A673 (cell line): ENCODE results near the gene SARNP.

Experiments used
- CTCF ChIP-seq: fragments of 300-800, 200-600 bp; sonication (generic); conservative IDR thresholded peaks from 2 replicates; pipeline ENCODE4 v1.5.1; 2017; ENCODE audit warnings: low read depth, mild to moderate bottlenecking, antibody characterized with exemption, low read length, moderate library complexity, mixed read lengths
- EZH2 ChIP-seq: fragments of 200-600 bp; sonication (generic); IDR thresholded peaks from 2 replicates; pipeline ENCODE4 v1.6.1; 2017; ENCODE audit warnings: borderline replicate concordance, low read depth, mild to moderate bottlenecking, mixed read lengths, antibody characterized with exemption, low read length; ENCODE audit not compliant: poor library complexity, severe bottlenecking

GRCh38 chr12:55736076-55736475 is 81.4 kb downstream of the SARNP start:
- TF ChIP-seq CTCF (no peak), EZH2 (no peak)
